ENCODE results near the gene DDOST. TPM values are rescaled to one million over a fixed set of nuclear protein-coding genes. Genes with fewer than 3 reads are reported as not detected.

The DDOST gene
- total and polyA plus RNA-seq, 10 of the 15 experiments (the other 5 are each of a cell fraction or from before 2014, with no cell fraction given) = 100 to 274 (median 201) TPM

- ChIA-PET SMC1A (ENCODE audit: uncharacterized antibody, unreplicated experiment) (no interaction called here), RAD21 (ENCODE audit: unreplicated experiment) (no interaction called here), CTCF (no interaction called here), POLR2A (no interaction called here)
- Histone ChIP-seq H3K27me3 (replicated peaks in 1 of 2; ENCODE audit: control insufficient read depth in 2 of 2, insufficient read depth in 2 of 2, low read length in 1 of 2) (no peaks in the 10 kb centered on the region; a peak in 1 of 4 replicates), H3K79me2 (ENCODE audit: control insufficient read depth, insufficient read depth, low read length) (no peaks in the 10 kb centered on the region), H4K20me1 (ENCODE audit: control insufficient read depth, insufficient read depth) (no peaks in the 10 kb centered on the region), H3K4me3 (no peak overlapping the region), H3K9ac (ENCODE audit: control insufficient read depth, insufficient read depth, low read length) (no peak overlapping the region), H2AFZ (ENCODE audit: control insufficient read depth, low read depth, low read length) (no peak overlapping the region), H3K27ac (ENCODE audit: control insufficient read depth, insufficient read depth) (no peak overlapping the region), H3K9me3 (replicated peaks; ENCODE audit: control insufficient read depth, insufficient read depth, low read length) (no peaks in the 10 kb centered on the region), H3K36me3 (ENCODE audit: control insufficient read depth in 2 of 2, insufficient read depth in 2 of 2, low read length in 1 of 2) (no peaks in the 10 kb centered on the region), H3K4me2 (ENCODE audit: control insufficient read depth, insufficient read depth) (no peak overlapping the region), H3K4me1 (ENCODE audit: control insufficient read depth, insufficient read depth, low read length) (no peaks in the 10 kb centered on the region)
- TF ChIP-seq, protein P1, sequence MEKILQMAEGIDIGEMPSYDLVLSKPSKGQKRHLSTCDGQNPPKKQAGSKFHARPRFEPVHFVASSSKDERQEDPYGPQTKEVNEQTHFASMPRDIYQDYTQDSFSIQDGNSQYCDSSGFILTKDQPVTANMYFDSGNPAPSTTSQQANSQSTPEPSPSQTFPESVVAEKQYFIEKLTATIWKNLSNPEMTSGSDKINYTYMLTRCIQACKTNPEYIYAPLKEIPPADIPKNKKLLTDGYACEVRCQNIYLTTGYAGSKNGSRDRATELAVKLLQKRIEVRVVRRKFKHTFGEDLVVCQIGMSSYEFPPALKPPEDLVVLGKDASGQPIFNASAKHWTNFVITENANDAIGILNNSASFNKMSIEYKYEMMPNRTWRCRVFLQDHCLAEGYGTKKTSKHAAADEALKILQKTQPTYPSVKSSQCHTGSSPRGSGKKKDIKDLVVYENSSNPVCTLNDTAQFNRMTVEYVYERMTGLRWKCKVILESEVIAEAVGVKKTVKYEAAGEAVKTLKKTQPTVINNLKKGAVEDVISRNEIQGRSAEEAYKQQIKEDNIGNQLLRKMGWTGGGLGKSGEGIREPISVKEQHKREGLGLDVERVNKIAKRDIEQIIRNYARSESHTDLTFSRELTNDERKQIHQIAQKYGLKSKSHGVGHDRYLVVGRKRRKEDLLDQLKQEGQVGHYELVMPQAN (conservative IDR thresholded peaks at IDR 0.05) = no peak
- TF ChIP-seq MTA2 (IDR thresholded peaks at IDR 0.05; ENCODE audit: low read depth) (no peak), SP1 (IDR thresholded peaks at IDR 0.05; ENCODE audit: low read depth, low read length) (no peak), SMAD5 (IDR thresholded peaks at IDR 0.05; ENCODE audit: low read depth) (no peak), USF2 (IDR thresholded peaks at IDR 0.05; ENCODE audit: borderline replicate concordance, low read depth, low read length) (no peak), ATF7 (IDR thresholded peaks at IDR 0.05; ENCODE audit: low read depth) (no peak), YBX1 (IDR thresholded peaks at IDR 0.05) (no peak), IRF3 (IDR thresholded peaks at IDR 0.05) (no peak), E4F1 (IDR thresholded peaks at IDR 0.05; ENCODE audit: borderline replicate concordance, partially characterized antibody) (no peak), TCF12 (IDR thresholded peaks at IDR 0.05; ENCODE audit: low read depth, low read length) (no peak)
- TF ChIP-seq, protein P2, sequence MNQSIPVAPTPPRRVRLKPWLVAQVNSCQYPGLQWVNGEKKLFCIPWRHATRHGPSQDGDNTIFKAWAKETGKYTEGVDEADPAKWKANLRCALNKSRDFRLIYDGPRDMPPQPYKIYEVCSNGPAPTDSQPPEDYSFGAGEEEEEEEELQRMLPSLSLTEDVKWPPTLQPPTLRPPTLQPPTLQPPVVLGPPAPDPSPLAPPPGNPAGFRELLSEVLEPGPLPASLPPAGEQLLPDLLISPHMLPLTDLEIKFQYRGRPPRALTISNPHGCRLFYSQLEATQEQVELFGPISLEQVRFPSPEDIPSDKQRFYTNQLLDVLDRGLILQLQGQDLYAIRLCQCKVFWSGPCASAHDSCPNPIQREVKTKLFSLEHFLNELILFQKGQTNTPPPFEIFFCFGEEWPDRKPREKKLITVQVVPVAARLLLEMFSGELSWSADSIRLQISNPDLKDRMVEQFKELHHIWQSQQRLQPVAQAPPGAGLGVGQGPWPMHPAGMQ (IDR thresholded peaks at IDR 0.05; ENCODE audit: borderline replicate concordance) = no peak
- intact Hi-C loops (cut with micrococcal nuclease; ENCODE audit: unreplicated experiment) (no loop called here), in situ Hi-C loops (cut with MboI) (no loop called here)
- FAIRE-seq = no peak
- WGBS (ENCODE audit: insufficient coverage, insufficient replicate concordance, low lambda C conversion rate, missing lambda C conversion rate) = 44% methylated on average over 20 of the region's 20 CpGs
- no peak for DNase-seq (ENCODE audit: low read depth, low spot score)
- BruUV-seq (replicated peaks) = no TSS peak
- no peak for ATAC-seq
Observed at GRCh38 chr1:20615946-20616846, 45.0 kb downstream of the DDOST start.
